Stimulated activated CD8-positive, alpha-beta memory T cell treated with anti-CD3 and anti-CD28 coated beads, Interleukin-12 subunit alpha, Interleukin-12 subunit beta, amount 100 ng/mL, for 24 hours (primary cell): ENCODE results near the gene APOF.
"Not testable (repeated sequence)": the region's sequence is repeated elsewhere in the genome, so short reads cannot be mapped to it uniquely, and the experiment has no call there.

Source experiments
- DNase-seq: peaks from one replicate; pipeline ENCODE4 v3.0.0-alpha.2; 2020; ENCODE audit errors: extremely low read depth

APOF gene

GRCh38 chr12:56362130-56363059 lies at the start of gene APOF:
TSS of gene APOF (minus strand) at chr12:56362857. CDS start at chr12:56362745, 112 bp downstream.
- no peak for DNase-seq

- no peak for DNase-seq
Observed at GRCh38 chr12:56411781-56412639, 49.4 kb upstream of the APOF start.

- no peak for DNase-seq
Observed at GRCh38 chr12:56410768-56411167, 48.1 kb upstream of the APOF start.

- DNase-seq, result no peak
Observed at GRCh38 chr12:56408799-56409417, 46.3 kb upstream of the APOF start.

GRCh38 chr12:56404227-56404626 lies 41.6 kb upstream of the APOF start:
- DNase-seq, result not testable (repeated sequence)

GRCh38 chr12:56401612-56402011 lies 39.0 kb upstream of the APOF start:
- DNase-seq, result not testable (repeated sequence)

- not testable (repeated sequence) for DNase-seq
Observed at GRCh38 chr12:56401125-56401524, 38.5 kb upstream of the APOF start.

GRCh38 chr12:56399466-56399865 lies 36.8 kb upstream of the APOF start:
- DNase-seq, result not testable (repeated sequence)

GRCh38 chr12:56398324-56398723 lies 35.7 kb upstream of the APOF start:
- no peak for DNase-seq

GRCh38 chr12:56392331-56392730 lies 29.7 kb upstream of the APOF start:
- no peak for DNase-seq

GRCh38 chr12:56391721-56392120 lies 29.1 kb upstream of the APOF start:
- no peak for DNase-seq

- no peak for DNase-seq
Observed at GRCh38 chr12:56389412-56389811, 26.8 kb upstream of the APOF start.

- no peak for DNase-seq
Observed at GRCh38 chr12:56387152-56387736, 24.6 kb upstream of the APOF start.

- DNase-seq, result no peak
Observed at GRCh38 chr12:56385873-56386272, 23.2 kb upstream of the APOF start.

GRCh38 chr12:56382611-56383010 lies 20.0 kb upstream of the APOF start:
- no peak for DNase-seq

- no peak for DNase-seq
Observed at GRCh38 chr12:56377989-56378316, 15.3 kb upstream of the APOF start.

- no peak for DNase-seq
Observed at GRCh38 chr12:56377310-56377988, 14.8 kb upstream of the APOF start.

GRCh38 chr12:56375598-56376434 lies 13.2 kb upstream of the APOF start:
- no peak for DNase-seq

- no peak for DNase-seq
Observed at GRCh38 chr12:56374726-56375597, 12.3 kb upstream of the APOF start.
